ENCODE measurements around the gene HDDC2.

HDDC2 gene

GRCh38 chr6:125232466-125232865 lies 69.3 kb downstream of the HDDC2 start:
- Histone ChIP-seq H3K27ac (replicated peaks) (no peak overlapping the region), H3K4me3 (replicated peaks; ENCODE audit: insufficient read depth, low read length) (no peak overlapping the region), H3K27me3 (ENCODE audit: insufficient read depth, poor library complexity, severe bottlenecking) (no peaks in the 10 kb centered on the region)
- DNase-seq (ENCODE audit: low read depth in 1 of 2, low spot score in 1 of 2): no peak
- TF ChIP-seq GABPA (IDR thresholded peaks at IDR 0.05; ENCODE audit: low read depth) (no peak), REST (IDR thresholded peaks at IDR 0.05; ENCODE audit: insufficient replicate concordance, low read depth) (no peak), POLR2AphosphoS5 (IDR thresholded peaks at IDR 0.05; ENCODE audit: low read depth) (no peak)

- Histone ChIP-seq H3K4me3 (replicated peaks; ENCODE audit: insufficient read depth, low read length) (no peak overlapping the region), H3K27me3 (ENCODE audit: insufficient read depth, poor library complexity, severe bottlenecking) (no peaks in the 10 kb centered on the region), H3K27ac (replicated peaks) (no peak overlapping the region)
- DNase-seq (ENCODE audit: low read depth in 1 of 2, low spot score in 1 of 2): no peak
- TF ChIP-seq GABPA (IDR thresholded peaks at IDR 0.05; ENCODE audit: low read depth) (no peak), REST (IDR thresholded peaks at IDR 0.05; ENCODE audit: insufficient replicate concordance, low read depth) (no peak), POLR2AphosphoS5 (IDR thresholded peaks at IDR 0.05; ENCODE audit: low read depth) (no peak), CTCF (IDR thresholded peaks at IDR 0.05; ENCODE audit: insufficient read depth, low read length) (no peak), SPI1 (IDR thresholded peaks at IDR 0.05; ENCODE audit: borderline replicate concordance, low read depth) (no peak)
Measured at GRCh38 chr6:125231574-125232343, 70.0 kb downstream of the HDDC2 start.

- no peak for TF ChIP-seq GABPA (IDR thresholded peaks at IDR 0.05; ENCODE audit: low read depth)
- TF ChIP-seq CTCF (IDR thresholded peaks at IDR 0.05; ENCODE audit: insufficient read depth, low read length): no peak
- H3K27ac ChIP-seq (replicated peaks): no peak overlapping the region
- no peak for DNase-seq (ENCODE audit: low read depth in 1 of 2, low spot score in 1 of 2)
- H3K27me3 ChIP-seq (ENCODE audit: insufficient read depth, poor library complexity, severe bottlenecking): no peaks in the 10 kb centered on the region
- no peak overlapping the region for H3K4me3 ChIP-seq (replicated peaks; ENCODE audit: insufficient read depth, low read length)
Measured at GRCh38 chr6:125231133-125231532, 70.6 kb downstream of the HDDC2 start.

GRCh38 chr6:125230674-125231073 lies 71.1 kb downstream of the HDDC2 start:
- no peak for DNase-seq (ENCODE audit: low read depth in 1 of 2, low spot score in 1 of 2)
- H3K27me3 ChIP-seq (ENCODE audit: insufficient read depth, poor library complexity, severe bottlenecking): no peaks in the 10 kb centered on the region
- H3K27ac ChIP-seq (replicated peaks): no peak overlapping the region
- no peak overlapping the region for H3K4me3 ChIP-seq (replicated peaks; ENCODE audit: insufficient read depth, low read length)
- TF ChIP-seq REST (IDR thresholded peaks at IDR 0.05; ENCODE audit: insufficient replicate concordance, low read depth) (no peak), GABPA (IDR thresholded peaks at IDR 0.05; ENCODE audit: low read depth) (no peak), CTCF (IDR thresholded peaks at IDR 0.05; ENCODE audit: insufficient read depth, low read length) (no peak), SPI1 (IDR thresholded peaks at IDR 0.05; ENCODE audit: borderline replicate concordance, low read depth) (no peak)
